H9 (cell line): Measurements from ENCODE around the gene WBP1. TPM values are rescaled to one million over a fixed set of nuclear protein-coding genes. Genes with fewer than 3 reads are reported as not detected.

Experiments used
- DNase-seq: peaks from one replicate; pipeline ENCODE4 v3.0.0-alpha.2; 2017
- H2AFZ ChIP-seq: one replicate; pipeline ENCODE4 v1.6.1; 2013; ENCODE audit warnings: mild to moderate bottlenecking, low read length, control low read depth, moderate library complexity
- H2AK5ac ChIP-seq: 2 replicates; pipeline ENCODE4 v1.6.1; 2013; ENCODE audit warnings: low read length, control low read depth, mixed read lengths; ENCODE audit not compliant: insufficient read length
- H2BK120ac ChIP-seq: one replicate; pipeline ENCODE4 v1.6.1; 2013; ENCODE audit warnings: low read depth, mild to moderate bottlenecking, low read length, control low read depth, inconsistent platforms; ENCODE audit not compliant: poor library complexity, severe bottlenecking
- H2BK12ac ChIP-seq: 2 replicates; pipeline ENCODE4 v1.6.1; 2013; ENCODE audit warnings: low read length, control low read depth, mixed read lengths, low read depth; ENCODE audit not compliant: insufficient read length
- H2BK15ac ChIP-seq: 2 replicates; pipeline ENCODE4 v1.6.1; 2013; ENCODE audit warnings: low read depth, low read length, control low read depth
- H2BK20ac ChIP-seq: one replicate; pipeline ENCODE4 v1.6.1; 2013; ENCODE audit warnings: low read depth, mild to moderate bottlenecking, low read length, control low read depth, inconsistent platforms; ENCODE audit not compliant: poor library complexity, severe bottlenecking
- H2BK5ac ChIP-seq: 2 replicates; pipeline ENCODE4 v1.6.1; 2013; ENCODE audit warnings: low read length, control low read depth, mixed read lengths; ENCODE audit not compliant: insufficient read length
- H3K14ac ChIP-seq: 2 replicates; pipeline ENCODE4 v1.6.1; 2013; ENCODE audit warnings: low read length, control low read depth; ENCODE audit not compliant: insufficient read depth
- H3K18ac ChIP-seq: 2 replicates; pipeline ENCODE4 v1.6.1; 2013; ENCODE audit warnings: low read depth, mild to moderate bottlenecking, mixed read lengths, low read length, control low read depth; ENCODE audit not compliant: insufficient read length
- H3K23ac ChIP-seq: 2 replicates; pipeline ENCODE4 v1.6.1; 2013; ENCODE audit warnings: low read length, control low read depth, mixed read lengths, low read depth; ENCODE audit not compliant: insufficient read length
- H3K23me2 ChIP-seq: 2 replicates; pipeline ENCODE4 v1.6.1; 2013; ENCODE audit warnings: low read depth, mild to moderate bottlenecking, mixed read lengths, low read length, control low read depth; ENCODE audit not compliant: insufficient read length, poor library complexity, severe bottlenecking
- H3K27ac ChIP-seq: 2 replicates; pipeline ENCODE4 v1.5.1; 2013; ENCODE audit warnings: low read length, control low read depth, mixed read lengths, low read depth; ENCODE audit not compliant: insufficient read length
- H3K27me3 ChIP-seq: 2 replicates; pipeline ENCODE4 v1.6.1; 2013; ENCODE audit warnings: low read length, control low read depth, inconsistent platforms; ENCODE audit not compliant: insufficient read depth
- H3K4ac ChIP-seq: 2 replicates; pipeline ENCODE4 v1.6.1; 2013; ENCODE audit warnings: low read depth, mild to moderate bottlenecking, control low read depth, inconsistent platforms, low read length, moderate library complexity
- H3K4me1 ChIP-seq: 2 replicates; pipeline ENCODE4 v1.6.1; 2013; ENCODE audit warnings: low read length, control low read depth, inconsistent platforms; ENCODE audit not compliant: insufficient read depth
- H3K4me2 ChIP-seq: 2 replicates; pipeline ENCODE4 v1.6.1; 2013; ENCODE audit warnings: low read length, control low read depth, mixed read lengths; ENCODE audit not compliant: insufficient read length, insufficient read depth
- H3K56ac ChIP-seq: 2 replicates; pipeline ENCODE4 v1.6.1; 2013; ENCODE audit warnings: low read depth, mild to moderate bottlenecking, mixed read lengths, low read length, control low read depth; ENCODE audit not compliant: insufficient read length
- H3K79me1 ChIP-seq: 2 replicates; pipeline ENCODE4 v1.6.1; 2013; ENCODE audit warnings: low read depth, mild to moderate bottlenecking, moderate library complexity, low read length, control low read depth, inconsistent platforms; ENCODE audit not compliant: insufficient read depth, poor library complexity, severe bottlenecking
- H3K79me2 ChIP-seq: 2 replicates; pipeline ENCODE4 v1.6.1; 2013; ENCODE audit warnings: low read length, control low read depth, inconsistent platforms; ENCODE audit not compliant: insufficient read depth
- H3K9ac ChIP-seq: 2 replicates; pipeline ENCODE4 v1.6.1; 2013; ENCODE audit warnings: low read length, control low read depth, mixed read lengths; ENCODE audit not compliant: insufficient read length; ENCODE audit errors: extremely low read depth
- H3K9me3 ChIP-seq: one replicate; pipeline ENCODE4 v1.6.1; 2013; ENCODE audit warnings: low read depth, low read length, inconsistent platforms; ENCODE audit not compliant: control insufficient read depth
- H3T11ph ChIP-seq: one replicate; pipeline ENCODE4 v1.6.1; 2013; ENCODE audit warnings: mild to moderate bottlenecking, low read length, control low read depth, inconsistent platforms
- H4K20me1 ChIP-seq: one replicate; pipeline ENCODE4 v1.6.1; 2013; ENCODE audit not compliant: control insufficient read depth, insufficient read length, insufficient read depth
- H4K5ac ChIP-seq: 2 replicates; pipeline ENCODE4 v1.6.1; 2013; ENCODE audit warnings: low read depth, mild to moderate bottlenecking, mixed read lengths, low read length, control low read depth; ENCODE audit not compliant: insufficient read length
- H4K8ac ChIP-seq: replicated peaks from 2 replicates; pipeline ENCODE4 v1.6.1; 2013; ENCODE audit warnings: low read length, control low read depth, mixed read lengths, low read depth; ENCODE audit not compliant: insufficient read length
- H4K91ac ChIP-seq: 2 replicates; pipeline ENCODE4 v1.6.1; 2013; ENCODE audit warnings: low read depth, mild to moderate bottlenecking, moderate library complexity, mixed read lengths, low read length, control low read depth; ENCODE audit not compliant: insufficient read length
- H3K27ac Mint-ChIP-seq, 3 experiments: 2 replicates in 2 of 3; 3 replicates in 1 of 3; pipeline ENCODE4 v1.8.0; 2020 to 2021; ENCODE audit warnings: mixed read lengths in 3 of 3, mild to moderate bottlenecking in 1 of 3, moderate library complexity in 1 of 3
- H3K27me3 Mint-ChIP-seq: 2 replicates; pipeline ENCODE4 v1.8.0; 2021; ENCODE audit warnings: low read depth, mild to moderate bottlenecking, moderate library complexity, mixed read lengths
- H3K36me3 Mint-ChIP-seq, 3 experiments: 2 replicates in 2 of 3; 3 replicates in 1 of 3; pipeline ENCODE4 v1.8.0; 2020 to 2021; ENCODE audit warnings: low read depth in 3 of 3, mixed read lengths in 3 of 3; ENCODE audit not compliant: insufficient read depth in 1 of 3
- H3K4me1 Mint-ChIP-seq, 2 experiments: 2 replicates each; pipeline ENCODE4 v1.8.0; 2020; ENCODE audit warnings: mixed read lengths in 2 of 2
- H3K4me3 Mint-ChIP-seq, 2 experiments: 2 replicates in 1 of 2; 3 replicates in 1 of 2; pipeline ENCODE4 v1.8.0; 2020 to 2021; ENCODE audit warnings: mild to moderate bottlenecking in 2 of 2, mixed read lengths in 2 of 2, moderate library complexity in 1 of 2
- H3K9me3 Mint-ChIP-seq, 2 experiments: 2 replicates in 1 of 2; 3 replicates in 1 of 2; pipeline ENCODE4 v1.8.0; 2020; ENCODE audit warnings: mild to moderate bottlenecking in 2 of 2, mixed read lengths in 2 of 2, moderate library complexity in 1 of 2
- WGBS: extraction: QIAGEN DNeasy Blood & Tissue Kit; methylation state at CpG from one replicate; pipeline ENCODE4 v1.1.7; 2013; ENCODE audit warnings: missing lambda C conversion rate, low lambda C conversion rate, mixed read lengths; ENCODE audit not compliant: insufficient read length; ENCODE audit errors: extremely low coverage; 5-methylcytosine and 5-hydroxymethylcytosine counted together
- total RNA-seq: library from RNA; stranded (reverse); gene quantifications from 2 replicates; pipeline ENCODE4 v1.2.1, GENCODE V29; 2021
- TF ChIP-seq, protein P1 (sequence below): fragments of 200-600 bp; sonication (generic); conservative IDR thresholded peaks from 3 replicates; pipeline ENCODE4 v1.8.0; 2021; ENCODE audit warnings: antibody characterized with exemption, mild to moderate bottlenecking

The WBP1 gene
- total RNA-seq, 1 experiment from 2014 or later, result 82.1 TPM

DNA sequence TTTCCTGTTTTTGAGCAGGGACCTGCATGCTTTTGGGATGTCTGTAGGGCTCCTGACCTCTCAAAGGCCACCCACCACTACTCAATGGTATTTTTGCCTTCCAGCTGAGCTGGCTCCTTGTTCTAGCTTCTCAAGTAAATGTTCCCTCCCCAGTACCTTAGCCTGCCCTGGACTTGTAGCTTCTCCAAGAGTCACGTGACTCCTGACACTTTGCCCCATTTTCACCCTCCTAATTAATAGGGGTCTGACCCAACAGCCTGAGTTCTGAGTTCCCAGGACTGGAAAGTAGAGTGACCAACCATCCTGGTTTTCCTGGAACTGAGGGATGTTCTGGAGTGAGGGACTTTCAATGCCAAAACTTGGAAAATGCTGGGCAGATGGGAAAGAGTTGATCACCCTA is 37.2 kb downstream of the WBP1 start:
- Histone ChIP-seq H3K27me3 (peaks cover 48% of the 10 kb centered on the region), H3K79me2 (no peaks in the 10 kb centered on the region), H2BK5ac (no peak overlapping the region), H3K56ac (no peak overlapping the region), H3K27ac (no peak overlapping the region), H2BK12ac (no peak overlapping the region), H2AFZ (no peak overlapping the region), H4K5ac (no peak overlapping the region), H3K9me3 (no peaks in the 10 kb centered on the region), H3K4ac (no peak overlapping the region), H3K4me1 (no peaks in the 10 kb centered on the region), H3K79me1 (no peaks in the 10 kb centered on the region), H3K9ac (no peak overlapping the region), H4K91ac (no peak overlapping the region), H4K20me1 (no peaks in the 10 kb centered on the region), H2AK5ac (no peak overlapping the region), H3K23me2 (peaks cover 23% of the 10 kb centered on the region), H2BK120ac (no peak overlapping the region), H3K18ac (no peak overlapping the region), H3K23ac (no peak overlapping the region), H4K8ac (no peak overlapping the region), H3K4me2 (no peak overlapping the region), H3T11ph (no peak overlapping the region), H2BK20ac (no peak overlapping the region), H2BK15ac (no peak overlapping the region), H3K14ac (no peak overlapping the region)
- H3K9me3 Mint-ChIP-seq, result peaks cover 0 to 2% of the 10 kb centered on the region in 2 experiments; a peak in 1 of 5 replicates
- H3K27me3 Mint-ChIP-seq, result peaks cover 61% of the 10 kb centered on the region
- peaks cover 26 to 40% (median 38%) of the 10 kb centered on the region in 3 experiments for H3K36me3 Mint-ChIP-seq
- no peak overlapping the region for H3K4me3 Mint-ChIP-seq
- H3K4me1 Mint-ChIP-seq, result peaks cover 18 to 26% of the 10 kb centered on the region in 2 experiments
- 0 out of 7 replicates have a peak overlapping the region, but pooled peaks of 1 of the 3 experiments have one; percentile 54 for H3K27ac Mint-ChIP-seq
- TF ChIP-seq, protein P1, sequence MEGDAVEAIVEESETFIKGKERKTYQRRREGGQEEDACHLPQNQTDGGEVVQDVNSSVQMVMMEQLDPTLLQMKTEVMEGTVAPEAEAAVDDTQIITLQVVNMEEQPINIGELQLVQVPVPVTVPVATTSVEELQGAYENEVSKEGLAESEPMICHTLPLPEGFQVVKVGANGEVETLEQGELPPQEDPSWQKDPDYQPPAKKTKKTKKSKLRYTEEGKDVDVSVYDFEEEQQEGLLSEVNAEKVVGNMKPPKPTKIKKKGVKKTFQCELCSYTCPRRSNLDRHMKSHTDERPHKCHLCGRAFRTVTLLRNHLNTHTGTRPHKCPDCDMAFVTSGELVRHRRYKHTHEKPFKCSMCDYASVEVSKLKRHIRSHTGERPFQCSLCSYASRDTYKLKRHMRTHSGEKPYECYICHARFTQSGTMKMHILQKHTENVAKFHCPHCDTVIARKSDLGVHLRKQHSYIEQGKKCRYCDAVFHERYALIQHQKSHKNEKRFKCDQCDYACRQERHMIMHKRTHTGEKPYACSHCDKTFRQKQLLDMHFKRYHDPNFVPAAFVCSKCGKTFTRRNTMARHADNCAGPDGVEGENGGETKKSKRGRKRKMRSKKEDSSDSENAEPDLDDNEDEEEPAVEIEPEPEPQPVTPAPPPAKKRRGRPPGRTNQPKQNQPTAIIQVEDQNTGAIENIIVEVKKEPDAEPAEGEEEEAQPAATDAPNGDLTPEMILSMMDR, result no peak
- no CpG with 5 or more reads among the region's 1 CpG for WGBS
- DNase-seq, result no peak
